MG63 (cell line): Measurements from ENCODE around the gene P2RY6. TPM values are rescaled to one million over a fixed set of nuclear protein-coding genes. Genes with fewer than 3 reads are reported as not detected.

Source experiments
- DNase-seq: peaks from one replicate; pipeline ENCODE4 v3.0.0-alpha.2; 2020
- H3K27me3 ChIP-seq: fragments of 250-450 bp; sonication (Bioruptor Pico); 2 replicates; pipeline ENCODE4 v1.5.1; 2020; ENCODE audit warnings: mild to moderate bottlenecking, moderate library complexity
- H3K36me3 ChIP-seq: fragments of 250-450 bp; sonication (Bioruptor Pico); 2 replicates; pipeline ENCODE4 v1.5.1; 2020; ENCODE audit warnings: mild to moderate bottlenecking, moderate library complexity
- H3K4me3 ChIP-seq: fragments of 250-450 bp; sonication (Bioruptor Pico); 2 replicates; pipeline ENCODE4 v1.5.1; 2020; ENCODE audit warnings: mild to moderate bottlenecking, moderate library complexity
- H3K9me3 ChIP-seq: fragments of 250-450 bp; sonication (Bioruptor Pico); 2 replicates; pipeline ENCODE4 v1.5.1; 2020; ENCODE audit warnings: mild to moderate bottlenecking, moderate library complexity
- total RNA-seq: library from RNA; depleted of rRNA; stranded (reverse); fragments of >200 nt; shearing (Covaris generic); gene quantifications from 2 replicates; pipeline ENCODE4 v1.2.3, GENCODE V29; 2014; ENCODE audit warnings: low replicate concordance

Gene P2RY6
- total RNA-seq, 1 experiment from 2014 or later: 23.4 TPM

GRCh38 chr11:73234471-73235181 is 37.5 kb upstream of the P2RY6 start:
- Histone ChIP-seq H3K9me3 (no peaks in the 10 kb centered on the region), H3K27me3 (no peaks in the 10 kb centered on the region), H3K4me3 (no peak overlapping the region), H3K36me3 (no peaks in the 10 kb centered on the region)
- DNase-seq: no peak

- no peak for DNase-seq
Observed at GRCh38 chr11:73235236-73235786, 36.8 kb upstream of the P2RY6 start.

GRCh38 chr11:73236205-73236765 is 35.9 kb upstream of the P2RY6 start:
- no peak overlapping the region for H3K4me3 ChIP-seq
- no peak for DNase-seq

More at GRCh38 chr11:73235236-73235786, 36.8 kb upstream of the P2RY6 start:
- Histone ChIP-seq H3K27me3 (no peaks in the 10 kb centered on the region), H3K36me3 (no peaks in the 10 kb centered on the region), H3K4me3 (no peak overlapping the region), H3K9me3 (no peaks in the 10 kb centered on the region)

GRCh38 chr11:73236854-73237253 is 35.3 kb upstream of the P2RY6 start:
- H3K4me3 ChIP-seq: no peak overlapping the region
- DNase-seq: peak; percentile 23
- no peaks in the 10 kb centered on the region for H3K27me3 ChIP-seq
- no peaks in the 10 kb centered on the region for H3K9me3 ChIP-seq
- H3K36me3 ChIP-seq: no peaks in the 10 kb centered on the region

More at GRCh38 chr11:73236205-73236765, 35.9 kb upstream of the P2RY6 start:
- Histone ChIP-seq H3K9me3 (no peaks in the 10 kb centered on the region), H3K27me3 (no peaks in the 10 kb centered on the region), H3K36me3 (no peaks in the 10 kb centered on the region)

GRCh38 chr11:73237471-73238290 is 34.5 kb upstream of the P2RY6 start:
- DNase-seq: peak; percentile 67
- H3K36me3 ChIP-seq: no peaks in the 10 kb centered on the region
- no peak overlapping the region for H3K4me3 ChIP-seq
- no peaks in the 10 kb centered on the region for H3K27me3 ChIP-seq
- no peaks in the 10 kb centered on the region for H3K9me3 ChIP-seq

GRCh38 chr11:73239111-73239521 is 33.0 kb upstream of the P2RY6 start:
- H3K27me3 ChIP-seq: no peaks in the 10 kb centered on the region
- no peaks in the 10 kb centered on the region for H3K9me3 ChIP-seq
- no peak overlapping the region for H3K4me3 ChIP-seq
- no peaks in the 10 kb centered on the region for H3K36me3 ChIP-seq
- DNase-seq: no peak

GRCh38 chr11:73239571-73240189 is 32.5 kb upstream of the P2RY6 start:
- no peaks in the 10 kb centered on the region for H3K36me3 ChIP-seq
- no peak overlapping the region for H3K4me3 ChIP-seq
- H3K9me3 ChIP-seq: no peaks in the 10 kb centered on the region
- DNase-seq: no peak
- H3K27me3 ChIP-seq: no peaks in the 10 kb centered on the region

GRCh38 chr11:73240190-73240781 is 31.9 kb upstream of the P2RY6 start:
- DNase-seq: peak; percentile 90
- Histone ChIP-seq H3K36me3 (no peaks in the 10 kb centered on the region), H3K27me3 (no peaks in the 10 kb centered on the region), H3K4me3 (no peak overlapping the region), H3K9me3 (no peaks in the 10 kb centered on the region)

- DNase-seq: no peak
- no peak overlapping the region for H3K4me3 ChIP-seq
- H3K27me3 ChIP-seq: no peaks in the 10 kb centered on the region
- H3K36me3 ChIP-seq: no peaks in the 10 kb centered on the region
- H3K9me3 ChIP-seq: no peaks in the 10 kb centered on the region
Observed at GRCh38 chr11:73241300-73241699, 30.8 kb upstream of the P2RY6 start.

GRCh38 chr11:73242251-73243092 is 29.7 kb upstream of the P2RY6 start:
- H3K36me3 ChIP-seq: no peaks in the 10 kb centered on the region
- peak; percentile 52 for DNase-seq
- H3K4me3 ChIP-seq: no peak overlapping the region
- no peaks in the 10 kb centered on the region for H3K9me3 ChIP-seq
- no peaks in the 10 kb centered on the region for H3K27me3 ChIP-seq

- H3K9me3 ChIP-seq: no peaks in the 10 kb centered on the region
- DNase-seq: no peak
- H3K27me3 ChIP-seq: no peaks in the 10 kb centered on the region
Observed at GRCh38 chr11:73243093-73243485, 29.0 kb upstream of the P2RY6 start.

GRCh38 chr11:73244589-73245240 is 27.4 kb upstream of the P2RY6 start:
- no peaks in the 10 kb centered on the region for H3K9me3 ChIP-seq

More at GRCh38 chr11:73243093-73243485, 29.0 kb upstream of the P2RY6 start:
- Histone ChIP-seq H3K4me3 (no peak overlapping the region), H3K36me3 (no peaks in the 10 kb centered on the region)

GRCh38 chr11:73245461-73245860 is 26.7 kb upstream of the P2RY6 start:
- Histone ChIP-seq H3K27me3 (no peaks in the 10 kb centered on the region), H3K4me3 (no peak overlapping the region), H3K9me3 (no peaks in the 10 kb centered on the region), H3K36me3 (no peaks in the 10 kb centered on the region)
- no peak for DNase-seq

More at GRCh38 chr11:73244589-73245240, 27.4 kb upstream of the P2RY6 start:
- Histone ChIP-seq H3K4me3 (no peak overlapping the region), H3K36me3 (no peaks in the 10 kb centered on the region), H3K27me3 (no peaks in the 10 kb centered on the region)
- no peak for DNase-seq

- DNase-seq: no peak
- no peak overlapping the region for H3K4me3 ChIP-seq
- H3K9me3 ChIP-seq: no peaks in the 10 kb centered on the region
- no peaks in the 10 kb centered on the region for H3K27me3 ChIP-seq
- H3K36me3 ChIP-seq: no peaks in the 10 kb centered on the region
Observed at GRCh38 chr11:73246303-73246702, 25.8 kb upstream of the P2RY6 start.

- no peak for DNase-seq
- Histone ChIP-seq H3K27me3 (no peaks in the 10 kb centered on the region), H3K4me3 (no peak overlapping the region), H3K9me3 (no peaks in the 10 kb centered on the region), H3K36me3 (no peaks in the 10 kb centered on the region)
Observed at GRCh38 chr11:73248526-73249185, 23.5 kb upstream of the P2RY6 start.
